Stomach smooth muscle (tissue), 2 donors: ENCODE data around the gene DFFA.
"Not testable (repeated sequence)": the region's sequence is repeated elsewhere in the genome, so short reads cannot be mapped to it uniquely, and the experiment has no call there.

Experiments
- H3K27ac ChIP-seq: one replicate; pipeline ENCODE4 v1.7.0; 2013; ENCODE audit warnings: mild to moderate bottlenecking, low read length, inconsistent platforms
- H3K27me3 ChIP-seq, 2 donors: one replicate each; pipeline ENCODE4 v1.7.0; 2013; ENCODE audit warnings: low read length in 2 of 2; ENCODE audit not compliant: insufficient read depth in 2 of 2, control insufficient read depth in 1 of 2
- H3K36me3 ChIP-seq, 2 donors: one replicate each; pipeline ENCODE4 v1.7.0; 2013; ENCODE audit warnings: low read length in 2 of 2; ENCODE audit not compliant: control insufficient read depth in 2 of 2, insufficient read depth in 2 of 2
- H3K4me1 ChIP-seq: one replicate; pipeline ENCODE4 v1.7.0; 2013; ENCODE audit warnings: low read length; ENCODE audit not compliant: control insufficient read depth, insufficient read depth
- H3K4me3 ChIP-seq, 2 donors: one replicate each; pipeline ENCODE4 v1.7.0; 2013; ENCODE audit warnings: low read length in 2 of 2
- H3K9ac ChIP-seq, 2 donors: one replicate each; pipeline ENCODE4 v1.7.0; 2013; ENCODE audit warnings: low read length in 2 of 2, mild to moderate bottlenecking in 1 of 2
- H3K9me3 ChIP-seq, 2 donors: one replicate each; pipeline ENCODE4 v1.7.0; 2013; ENCODE audit warnings: low read length in 2 of 2; ENCODE audit not compliant: control insufficient read depth in 2 of 2
- donor health status: healthy.
- donor health status: Pancreatic carcinoma.

Gene DFFA

GRCh38 chr1:10429868-10430215, 42.5 kb downstream of the DFFA start:
- no peaks in the 10 kb centered on the region for H3K9me3 ChIP-seq
- H3K27ac ChIP-seq: peak overlapping the region; percentile 37

DNA sequence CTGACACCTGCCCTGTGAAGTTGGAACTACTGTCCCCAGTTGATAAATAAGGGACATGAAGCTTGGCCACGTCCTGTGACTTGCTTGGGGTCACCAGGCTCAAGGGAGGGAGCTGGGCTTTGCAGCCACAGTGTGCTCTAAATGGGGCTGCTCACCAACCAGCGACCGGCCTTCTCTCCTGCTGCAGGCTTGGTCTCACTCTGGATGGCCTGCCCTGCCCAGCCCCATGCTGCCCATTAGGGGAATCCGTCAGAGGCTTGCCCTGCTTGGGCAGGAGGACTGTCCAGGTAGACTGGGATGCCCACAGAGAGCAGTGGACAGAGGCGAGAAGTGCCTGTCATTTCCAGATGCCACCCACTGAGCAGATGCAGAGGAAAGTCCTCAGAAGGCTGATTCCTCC, 43.3 kb downstream of the DFFA start:
- H3K9me3 ChIP-seq: no peaks in the 10 kb centered on the region
- H3K27ac ChIP-seq: no peak overlapping the region
- no peaks in the 10 kb centered on the region for H3K36me3 ChIP-seq
- peaks cover 19% of the 10 kb centered on the region for H3K4me1 ChIP-seq
- H3K4me3 ChIP-seq: no peak overlapping the region
- H3K27me3 ChIP-seq: no peaks in the 10 kb centered on the region
- no peak overlapping the region for H3K9ac ChIP-seq

More at GRCh38 chr1:10429868-10430215, 42.5 kb downstream of the DFFA start:
- Histone ChIP-seq H3K9ac (peak overlapping the region; percentile 55 to 59), H3K4me1 (peaks cover 15% of the 10 kb centered on the region), H3K4me3 (peak overlapping the region; percentile 83 to 92), H3K27me3 (no peaks in the 10 kb centered on the region), H3K36me3 (no peaks in the 10 kb centered on the region)

DNA sequence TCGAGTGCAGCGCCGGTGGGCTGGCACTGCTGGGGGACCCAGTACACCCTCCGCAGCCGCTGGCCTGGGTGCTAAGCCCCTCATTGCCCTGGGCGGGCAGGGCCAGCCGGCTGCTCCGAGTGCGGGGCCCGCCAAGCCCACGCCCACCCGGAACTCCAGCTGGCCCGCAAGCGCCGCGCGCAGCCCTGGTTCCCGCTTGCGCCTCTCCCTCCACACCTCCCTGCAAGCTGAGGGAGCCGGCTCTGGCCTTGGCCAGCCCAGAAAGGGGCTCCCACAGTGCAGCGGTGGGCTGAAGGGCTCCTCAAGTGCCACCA, 45.8 kb downstream of the DFFA start:
- H3K27me3 ChIP-seq, H3K9me3 ChIP-seq, H3K36me3 ChIP-seq, H3K4me3 ChIP-seq, H3K27ac ChIP-seq, H3K9ac ChIP-seq: not testable (repeated sequence)
- peaks cover 19% of the 10 kb centered on the region for H3K4me1 ChIP-seq

- H3K27ac ChIP-seq, H3K9ac ChIP-seq, H3K4me3 ChIP-seq, H3K36me3 ChIP-seq, H3K27me3 ChIP-seq, H3K9me3 ChIP-seq: not testable (repeated sequence)
- H3K4me1 ChIP-seq: peaks cover 15% of the 10 kb centered on the region
These were observed 46.3 kb downstream of the DFFA start for GRCh38 chr1:10425826-10426534.

DNA sequence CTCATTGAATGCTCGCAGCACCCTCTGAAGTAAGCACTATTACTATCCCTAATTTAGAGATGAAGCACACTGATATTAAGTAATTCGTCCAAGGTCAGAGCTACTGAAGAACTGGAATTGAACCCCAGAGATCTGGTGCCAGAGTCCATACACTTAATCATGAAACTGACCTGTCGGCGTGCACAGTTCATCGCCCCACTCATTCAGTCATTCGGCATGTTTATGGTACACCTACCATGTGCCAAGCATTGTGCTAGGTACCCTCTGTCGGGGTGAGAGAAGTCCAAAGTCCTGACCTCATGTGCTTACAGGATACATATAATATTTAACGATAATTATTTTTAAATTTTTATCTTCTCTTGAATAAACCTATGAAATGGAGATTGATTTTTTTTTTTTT, 47.7 kb downstream of the DFFA start:
- Histone ChIP-seq H3K27me3 (no peaks in the 10 kb centered on the region), H3K4me1 (peaks cover 7% of the 10 kb centered on the region), H3K36me3 (peaks cover 2 to 10% of the 10 kb centered on the region in 2 donors), H3K4me3 (no peak overlapping the region), H3K27ac (no peak overlapping the region), H3K9ac (no peak overlapping the region), H3K9me3 (no peaks in the 10 kb centered on the region)

- H3K4me1 ChIP-seq: peaks cover 6% of the 10 kb centered on the region
- no peaks in the 10 kb centered on the region for H3K27me3 ChIP-seq
- H3K4me3 ChIP-seq: no peak overlapping the region
- H3K9me3 ChIP-seq: no peaks in the 10 kb centered on the region
- no peak overlapping the region for H3K27ac ChIP-seq
- H3K9ac ChIP-seq: no peak overlapping the region
- H3K36me3 ChIP-seq: peaks cover 7 to 14% of the 10 kb centered on the region in 2 donors
These were observed 48.3 kb downstream of the DFFA start for GRCh38 chr1:10424034-10424433.

- Histone ChIP-seq H3K9ac (no peak overlapping the region), H3K27ac (no peak overlapping the region), H3K27me3 (no peaks in the 10 kb centered on the region), H3K4me1 (peaks cover 4% of the 10 kb centered on the region), H3K4me3 (no peak overlapping the region), H3K9me3 (no peaks in the 10 kb centered on the region), H3K36me3 (peaks cover 19 to 23% of the 10 kb centered on the region in 2 donors)
These were observed 50.7 kb downstream of the DFFA start for GRCh38 chr1:10421637-10422036.

DNA sequence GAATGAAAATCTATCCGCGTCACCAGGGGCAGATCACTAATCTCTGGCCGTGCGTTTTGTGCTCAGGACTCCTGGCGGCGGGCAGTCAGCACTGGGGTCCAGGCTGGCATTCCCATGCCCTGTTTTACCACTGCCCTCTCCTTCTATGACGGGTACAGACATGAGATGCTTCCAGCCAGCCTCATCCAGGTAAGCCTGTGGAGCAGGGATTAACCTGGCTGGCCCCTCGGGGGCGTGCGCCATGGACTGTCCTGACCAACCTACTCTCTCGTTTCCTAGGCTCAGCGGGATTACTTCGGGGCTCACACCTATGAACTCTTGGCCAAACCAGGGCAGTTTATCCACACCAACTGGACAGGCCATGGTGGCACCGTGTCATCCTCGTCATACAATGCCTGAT, 53.0 kb downstream of the DFFA start:
- H3K9ac ChIP-seq: no peak overlapping the region
- H3K27me3 ChIP-seq: no peaks in the 10 kb centered on the region
- no peaks in the 10 kb centered on the region for H3K9me3 ChIP-seq
- peaks cover 19 to 32% of the 10 kb centered on the region in 2 donors for H3K36me3 ChIP-seq
- H3K4me1 ChIP-seq: peaks cover 3% of the 10 kb centered on the region
- H3K4me3 ChIP-seq: no peak overlapping the region
- no peak overlapping the region for H3K27ac ChIP-seq

DNA sequence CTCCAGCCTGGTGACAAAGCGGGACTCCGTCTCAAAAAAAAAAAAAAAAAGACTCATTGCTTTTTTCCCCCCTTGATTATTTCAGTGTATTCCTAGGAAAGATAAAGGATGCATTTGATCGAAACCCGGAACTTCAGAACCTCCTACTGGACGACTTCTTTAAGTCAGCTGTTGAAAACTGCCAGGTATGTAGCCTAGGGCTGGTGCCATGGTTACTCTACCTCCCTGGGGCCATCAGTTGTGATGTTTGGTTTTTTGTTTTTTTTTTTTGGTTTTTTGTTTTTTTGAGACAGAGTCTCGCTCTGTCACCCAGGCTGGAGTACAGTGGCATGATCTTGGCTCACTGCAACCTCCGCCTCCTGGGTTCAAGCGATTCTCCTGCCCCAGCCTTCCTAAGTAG, 53.6 kb downstream of the DFFA start:
- H3K4me1 ChIP-seq, H3K4me3 ChIP-seq: not testable (repeated sequence)
- peaks cover 19 to 32% of the 10 kb centered on the region in 2 donors for H3K36me3 ChIP-seq

GRCh38 chr1:10415967-10416366, 56.4 kb downstream of the DFFA start:
- H3K36me3 ChIP-seq: peaks cover 38 to 54% of the 10 kb centered on the region in 2 donors
- not testable (repeated sequence) for H3K9me3 ChIP-seq, H3K27me3 ChIP-seq, H3K9ac ChIP-seq, H3K4me1 ChIP-seq, H3K27ac ChIP-seq, H3K4me3 ChIP-seq

More for the DNA sequence above, 53.6 kb downstream of the DFFA start:
- H3K27ac ChIP-seq, H3K9ac ChIP-seq, H3K9me3 ChIP-seq, H3K27me3 ChIP-seq: not testable (repeated sequence)

DNA sequence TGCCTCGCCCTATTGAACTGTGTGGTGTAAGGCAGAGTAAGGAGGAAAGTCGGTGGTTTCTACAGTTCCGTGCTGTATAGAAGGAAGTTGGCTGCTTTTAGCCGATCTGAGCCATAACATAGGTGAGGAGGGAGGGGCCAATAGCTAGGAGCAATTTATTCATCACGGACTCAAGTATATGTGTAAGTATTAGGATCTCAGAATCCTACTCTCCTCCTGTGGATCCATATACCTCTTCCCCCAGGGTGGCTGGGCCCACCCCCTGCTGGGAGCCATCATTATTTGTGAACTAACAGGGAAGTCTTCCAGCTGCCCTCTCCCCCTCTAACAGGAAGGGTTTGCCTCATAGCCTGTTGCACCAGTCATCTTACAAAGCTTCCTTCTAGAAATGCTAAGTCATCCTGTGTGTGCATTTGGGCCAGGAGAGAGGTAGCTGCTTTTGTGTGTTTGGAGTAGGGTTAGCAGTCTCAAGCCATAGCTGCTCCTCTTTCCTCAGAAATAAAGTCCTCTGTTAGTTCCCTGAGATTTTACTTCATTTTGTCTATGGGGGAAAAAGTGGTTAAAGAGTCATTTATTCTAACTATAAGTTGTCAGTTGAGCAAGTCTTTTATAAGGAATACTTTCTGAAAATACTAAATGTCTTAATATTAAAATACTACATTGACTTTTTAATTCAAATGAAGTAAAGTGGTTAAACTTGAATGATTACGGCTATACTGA, 57.0 kb downstream of the DFFA start:
- H3K9me3 ChIP-seq: no peaks in the 10 kb centered on the region
- H3K36me3 ChIP-seq: peaks cover 39 to 54% of the 10 kb centered on the region in 2 donors
- no peak overlapping the region for H3K27ac ChIP-seq
- H3K4me3 ChIP-seq: no peak overlapping the region
- peak overlapping the region in 1 of 2 donors; percentile 29 for H3K9ac ChIP-seq
- no peaks in the 10 kb centered on the region for H3K4me1 ChIP-seq
- H3K27me3 ChIP-seq: no peaks in the 10 kb centered on the region
